MM.1S (cell line): ENCODE data around the gene XXYLT1.

Experiments
- DNase-seq: peaks from one replicate; pipeline ENCODE4 v3.0.0-alpha.2; 2015
- H2AFZ ChIP-seq: fragments of 300-600 bp; sonication (generic); 2 replicates; pipeline ENCODE4 v1.6.0; 2016; ENCODE audit warnings: antibody characterized with exemption, low read length
- H3F3A ChIP-seq: fragments of 300-600 bp; sonication (generic); 2 replicates; pipeline ENCODE4 v1.6.1; 2016; ENCODE audit warnings: mild to moderate bottlenecking, antibody characterized with exemption, low read length, moderate library complexity, mixed read lengths; ENCODE audit not compliant: insufficient read depth
- H3K27ac ChIP-seq: fragments of 300-600 bp; sonication (generic); 2 replicates; pipeline ENCODE4 v1.5.1; 2016; ENCODE audit warnings: mild to moderate bottlenecking, low read length
- H3K27me3 ChIP-seq: fragments of 300-600 bp; sonication (generic); replicated peaks from 2 replicates; pipeline ENCODE4 v1.6.0; 2016; ENCODE audit warnings: low read length; ENCODE audit not compliant: insufficient read depth
- H3K36me3 ChIP-seq: fragments of 300-600 bp; sonication (generic); replicated peaks from 2 replicates; pipeline ENCODE4 v1.6.1; 2016; ENCODE audit warnings: mild to moderate bottlenecking, low read length, mixed read lengths; ENCODE audit not compliant: insufficient read depth
- H3K4me1 ChIP-seq: fragments of 300-600 bp; sonication (generic); 2 replicates; pipeline ENCODE4 v1.6.1; 2016; ENCODE audit warnings: low read length, mixed read lengths
- H3K4me2 ChIP-seq: fragments of 300-600 bp; sonication (generic); 2 replicates; pipeline ENCODE4 v1.6.0; 2016; ENCODE audit warnings: low read depth, low read length
- H3K4me3 ChIP-seq: fragments of 300-600 bp; sonication (generic); 2 replicates; pipeline ENCODE4 v1.5.1; 2016; ENCODE audit warnings: low read length, mixed read lengths
- H3K79me2 ChIP-seq: fragments of 300-600 bp; sonication (generic); 2 replicates; pipeline ENCODE4 v1.6.1; 2016; ENCODE audit warnings: mixed run types, low read length, mixed read lengths
- H3K9ac ChIP-seq: fragments of 300-600 bp; sonication (generic); 2 replicates; pipeline ENCODE4 v1.6.1; 2016; ENCODE audit warnings: low read length, mixed read lengths
- H3K9me2 ChIP-seq: fragments of 300-600 bp; sonication (generic); replicated peaks from 2 replicates; pipeline ENCODE4 v1.6.1; 2016; ENCODE audit warnings: mild to moderate bottlenecking, low read length, mixed read lengths; ENCODE audit not compliant: insufficient read depth
- H3K9me3 ChIP-seq: fragments of 300-600 bp; sonication (generic); replicated peaks from 2 replicates; pipeline ENCODE4 v1.6.1; 2016; ENCODE audit warnings: mild to moderate bottlenecking, low read length, mixed read lengths; ENCODE audit not compliant: insufficient read depth
- H4K20me1 ChIP-seq: fragments of 300-600 bp; sonication (generic); 2 replicates; pipeline ENCODE4 v1.6.1; 2016; ENCODE audit warnings: mild to moderate bottlenecking, low read length, moderate library complexity, mixed read lengths; ENCODE audit not compliant: insufficient read depth
- CTCF ChIP-seq: fragments of 300-600 bp; sonication (generic); IDR thresholded peaks from 2 replicates; pipeline ENCODE4 v1.5.1; 2016; ENCODE audit warnings: antibody characterized with exemption, low read length, mixed read lengths
- EZH2 ChIP-seq: fragments of 300-600 bp; sonication (generic); optimal IDR thresholded peaks from 2 replicates; pipeline ENCODE3; 2017; ENCODE audit warnings: low read depth, mild to moderate bottlenecking, antibody characterized with exemption, low read length, mixed read lengths
- EZH2phosphoT487 ChIP-seq: fragments of 300-600 bp; sonication (generic); IDR thresholded peaks from 2 replicates; pipeline ENCODE4 v1.6.1; 2018; ENCODE audit warnings: antibody characterized with exemption, low read length

Gene XXYLT1

GRCh38 chr3:195251336-195252065 lies 19.5 kb downstream of the XXYLT1 start:
- no peaks in the 10 kb centered on the region for H3K9me3 ChIP-seq
- H3K4me2 ChIP-seq, result no peak overlapping the region
- DNase-seq, result no peak
- H3K9ac ChIP-seq, result no peak overlapping the region
- H3K36me3 ChIP-seq, result no peaks in the 10 kb centered on the region
- H3K4me1 ChIP-seq, result no peaks in the 10 kb centered on the region
- H3K27me3 ChIP-seq, result no peaks in the 10 kb centered on the region
- no peak overlapping the region for H2AFZ ChIP-seq
- no peaks in the 10 kb centered on the region for H3K79me2 ChIP-seq
- H3K4me3 ChIP-seq, result no peak overlapping the region
- TF ChIP-seq CTCF (no peak), EZH2 (no peak), EZH2phosphoT487 (no peak)
- no peak overlapping the region for H3K27ac ChIP-seq
- H3F3A ChIP-seq, result no peaks in the 10 kb centered on the region
- no peaks in the 10 kb centered on the region for H3K9me2 ChIP-seq
- no peaks in the 10 kb centered on the region for H4K20me1 ChIP-seq

- Histone ChIP-seq H3K9ac (no peak overlapping the region), H3K79me2 (no peaks in the 10 kb centered on the region), H4K20me1 (no peaks in the 10 kb centered on the region), H3K36me3 (no peaks in the 10 kb centered on the region), H3K27me3 (no peaks in the 10 kb centered on the region), H3F3A (no peaks in the 10 kb centered on the region), H3K4me1 (no peaks in the 10 kb centered on the region), H2AFZ (no peak overlapping the region), H3K4me2 (no peak overlapping the region), H3K9me3 (no peaks in the 10 kb centered on the region), H3K4me3 (no peak overlapping the region), H3K27ac (no peak overlapping the region), H3K9me2 (no peaks in the 10 kb centered on the region)
- TF ChIP-seq EZH2phosphoT487, result no peak
- no peak for TF ChIP-seq CTCF
- TF ChIP-seq EZH2, result no peak
- DNase-seq, result no peak
Observed at GRCh38 chr3:195250473-195251251, 20.3 kb downstream of the XXYLT1 start.

- H3K4me2 ChIP-seq, result no peak overlapping the region
- H3K4me1 ChIP-seq, result no peaks in the 10 kb centered on the region
- H4K20me1 ChIP-seq, result no peaks in the 10 kb centered on the region
- no peaks in the 10 kb centered on the region for H3K27me3 ChIP-seq
- TF ChIP-seq EZH2 (no peak), EZH2phosphoT487 (no peak), CTCF (no peak)
- H2AFZ ChIP-seq, result no peak overlapping the region
- no peaks in the 10 kb centered on the region for H3F3A ChIP-seq
- no peak overlapping the region for H3K4me3 ChIP-seq
- H3K27ac ChIP-seq, result no peak overlapping the region
- H3K9ac ChIP-seq, result no peak overlapping the region
- no peaks in the 10 kb centered on the region for H3K9me3 ChIP-seq
- H3K36me3 ChIP-seq, result no peaks in the 10 kb centered on the region
- no peaks in the 10 kb centered on the region for H3K9me2 ChIP-seq
- H3K79me2 ChIP-seq, result no peaks in the 10 kb centered on the region
- no peak for DNase-seq
Observed at GRCh38 chr3:195249858-195250464, 21.0 kb downstream of the XXYLT1 start.
